ENCODE results near the gene LPGAT1.

The LPGAT1 gene

DNA sequence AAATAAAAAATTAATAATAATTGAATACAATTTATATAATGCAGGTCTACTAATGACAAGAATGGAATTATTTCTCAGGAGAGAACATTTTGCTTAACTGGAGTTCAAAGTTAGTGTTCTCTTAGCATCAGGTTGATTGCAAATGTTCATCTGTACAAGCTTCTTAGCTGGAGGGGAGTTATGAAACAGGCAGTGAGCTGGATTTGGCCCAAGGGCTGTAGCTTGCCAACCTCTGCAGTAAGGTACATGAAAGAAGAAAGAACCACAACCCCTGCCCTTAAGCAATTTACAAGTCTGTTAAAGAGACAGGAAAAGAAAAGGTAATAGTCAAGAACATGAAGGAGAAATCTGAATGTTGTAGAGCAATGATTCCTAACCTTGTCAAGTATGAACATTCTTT lies 17.0 kb downstream of the LPGAT1 start:
- no peak for TF ChIP-seq CTCF (IDR thresholded peaks at IDR 0.05; ENCODE audit: insufficient read depth, low read depth, low read length, missing control alignments)
- peak; percentile 50 for DNase-seq (ENCODE audit: low read depth)
- H3K4me3 ChIP-seq (ENCODE audit: low read length), result no peak overlapping the region

GRCh38 chr1:211812584-211812983 lies 18.0 kb downstream of the LPGAT1 start:
- no peak for TF ChIP-seq CTCF (IDR thresholded peaks at IDR 0.05; ENCODE audit: insufficient read depth, low read depth, low read length, missing control alignments)
- no peak overlapping the region for H3K4me3 ChIP-seq (ENCODE audit: low read length)
- DNase-seq (ENCODE audit: low read depth), result no peak

DNA sequence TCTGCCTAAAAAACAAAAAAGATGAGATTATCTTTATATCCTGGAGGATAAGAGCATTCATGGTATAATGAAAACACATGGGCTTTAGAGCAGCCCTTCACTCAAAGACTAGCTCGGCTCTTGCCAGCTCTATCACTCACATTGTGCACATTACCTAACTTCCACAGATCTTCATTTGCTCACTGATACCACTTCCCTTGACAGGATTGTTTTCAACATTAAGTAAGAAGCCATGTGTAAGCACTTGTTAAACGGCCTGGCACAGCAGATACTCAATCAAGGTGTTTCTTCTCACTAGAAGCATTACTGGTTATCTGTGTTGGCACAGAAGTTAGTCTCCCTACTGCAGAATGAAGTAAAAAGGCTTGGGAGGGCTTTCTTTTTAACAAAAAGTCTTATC lies 18.7 kb downstream of the LPGAT1 start:
- no peak for TF ChIP-seq CTCF (IDR thresholded peaks at IDR 0.05; ENCODE audit: insufficient read depth, low read depth, low read length, missing control alignments)
- DNase-seq (ENCODE audit: low read depth), result no peak
- no peak overlapping the region for H3K4me3 ChIP-seq (ENCODE audit: low read length)

- TF ChIP-seq CTCF (IDR thresholded peaks at IDR 0.05; ENCODE audit: insufficient read depth, low read depth, low read length, missing control alignments), result no peak
- no peak overlapping the region for H3K4me3 ChIP-seq (ENCODE audit: low read length)
- DNase-seq (ENCODE audit: low read depth), result no peak
Observed at GRCh38 chr1:211811126-211811525, 19.4 kb downstream of the LPGAT1 start.

DNA sequence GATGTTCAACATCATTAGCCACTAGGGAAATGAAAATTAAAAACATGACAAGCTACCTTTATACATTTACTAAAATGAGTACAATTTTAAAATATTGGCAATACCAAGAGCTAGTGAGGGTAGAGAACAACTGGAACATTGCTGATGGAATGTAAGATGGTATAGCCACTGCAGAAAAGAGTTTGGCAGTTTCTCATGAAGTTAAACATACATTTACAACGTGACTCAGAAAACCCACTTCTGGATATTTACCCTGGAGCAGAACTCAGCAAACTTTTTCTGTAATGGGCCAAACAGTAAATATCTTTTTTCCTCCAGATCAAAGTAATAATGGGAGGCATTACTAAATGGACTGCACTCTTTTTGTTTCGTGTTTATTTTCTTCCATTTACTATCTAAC lies 22.1 kb downstream of the LPGAT1 start:
- DNase-seq (ENCODE audit: low read depth), result no peak
- no peak for TF ChIP-seq CTCF (IDR thresholded peaks at IDR 0.05; ENCODE audit: insufficient read depth, low read depth, low read length, missing control alignments)
- H3K4me3 ChIP-seq (ENCODE audit: low read length), result no peak overlapping the region

GRCh38 chr1:211804915-211805314 lies 25.6 kb downstream of the LPGAT1 start:
- no peak overlapping the region for H3K4me3 ChIP-seq (ENCODE audit: low read length)
- TF ChIP-seq CTCF (IDR thresholded peaks at IDR 0.05; ENCODE audit: insufficient read depth, low read depth, low read length, missing control alignments), result no peak
- no peak for DNase-seq (ENCODE audit: low read depth)

GRCh38 chr1:211800925-211801607 lies 29.5 kb downstream of the LPGAT1 start:
- no peak for TF ChIP-seq CTCF (IDR thresholded peaks at IDR 0.05; ENCODE audit: insufficient read depth, low read depth, low read length, missing control alignments)
- no peak overlapping the region for H3K4me3 ChIP-seq (ENCODE audit: low read length)
- no peak for DNase-seq (ENCODE audit: low read depth)
